GM18858 (cell line): Measurements from ENCODE around the gene TXNL4A.
"Not testable (repeated sequence)": the region's sequence is repeated elsewhere in the genome, so short reads cannot be mapped to it uniquely, and the experiment has no call there.

Source experiments
- ATAC-seq: cut with Tn5 transposase; IDR thresholded peaks from one replicate; pipeline ENCODE4 v1.9.1; 2021; ENCODE audit not compliant: unreplicated experiment

The TXNL4A gene

DNA sequence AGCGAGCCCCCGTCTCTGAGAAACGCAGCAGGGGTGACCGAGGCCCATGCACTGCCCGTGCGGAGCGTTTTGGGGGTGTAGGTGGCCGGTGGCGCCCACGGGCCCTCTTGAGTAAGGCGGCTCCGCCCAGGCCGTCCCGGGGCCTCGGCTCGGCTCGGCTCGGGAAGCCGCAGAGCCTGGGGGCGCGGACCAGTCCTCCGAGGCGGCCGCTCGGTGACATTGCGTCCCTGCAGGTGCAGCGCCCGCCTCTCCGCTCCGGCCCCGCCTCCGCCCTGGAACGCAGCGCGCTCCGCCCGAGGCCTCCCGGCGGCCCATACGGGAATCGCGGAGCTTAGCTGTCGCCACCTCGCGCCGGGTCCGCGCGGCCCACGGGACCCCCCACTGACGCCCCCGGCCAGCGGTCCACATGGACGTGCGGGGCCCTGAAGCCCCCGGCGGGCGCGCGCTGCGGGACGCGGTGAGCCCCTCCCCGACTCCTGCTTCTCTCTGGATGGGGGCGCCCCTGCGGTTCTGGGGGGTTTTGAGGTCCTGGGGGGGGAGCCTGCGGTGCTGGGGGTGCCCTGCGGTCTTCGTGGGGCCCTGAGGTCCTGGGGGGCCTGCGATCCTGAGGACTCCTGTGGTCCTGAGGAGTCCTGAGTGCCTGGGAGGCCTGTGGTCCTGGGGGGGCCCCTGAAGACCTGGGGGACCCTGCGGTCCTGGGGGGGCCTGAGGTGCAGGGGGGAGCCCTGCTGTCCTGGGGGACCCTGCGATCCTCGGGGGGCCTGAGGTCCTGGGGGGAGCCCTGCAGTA is 23.8 kb downstream of the TXNL4A start, which contains the start of gene HSBP1L1:
HSBP1L1 (plus strand) TSS at position 314 of the 789 bp plus-strand sequence; CDS start at position 407, 93 bp downstream.
- ATAC-seq = peak; percentile 67

DNA sequence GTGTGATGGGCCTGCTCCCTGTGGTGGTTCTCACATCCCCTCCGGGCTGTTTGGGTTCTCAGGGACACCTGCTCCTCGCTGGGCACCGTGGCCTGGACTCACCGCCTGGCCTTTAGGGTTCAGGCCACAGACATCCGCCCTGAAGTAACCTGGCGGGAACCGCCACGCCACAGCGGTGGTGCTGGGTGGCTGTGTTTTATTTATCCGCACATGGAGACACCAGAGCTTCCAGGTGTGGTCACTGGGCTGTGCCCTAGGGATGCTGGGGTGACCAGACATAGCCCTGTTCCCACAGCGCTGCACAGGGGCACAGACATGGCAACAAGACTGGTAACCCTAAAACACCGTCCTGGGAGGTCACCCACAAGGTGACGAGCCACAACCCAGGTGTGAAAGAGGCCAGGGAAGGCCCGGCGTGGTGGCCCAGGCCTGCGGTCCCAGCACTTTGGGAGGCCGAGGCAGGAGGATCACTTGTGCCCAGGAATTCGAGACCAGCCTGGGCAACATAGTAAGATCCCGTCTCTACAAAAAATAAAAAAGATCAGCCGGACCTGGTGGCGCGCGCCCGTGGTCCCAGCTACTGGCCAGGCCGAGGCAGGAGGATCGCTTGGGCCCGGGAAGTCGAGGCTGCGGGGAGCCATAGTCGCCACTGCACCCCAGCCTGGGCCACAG is 24.6 kb downstream of the TXNL4A start:
- ATAC-seq = no peak

DNA sequence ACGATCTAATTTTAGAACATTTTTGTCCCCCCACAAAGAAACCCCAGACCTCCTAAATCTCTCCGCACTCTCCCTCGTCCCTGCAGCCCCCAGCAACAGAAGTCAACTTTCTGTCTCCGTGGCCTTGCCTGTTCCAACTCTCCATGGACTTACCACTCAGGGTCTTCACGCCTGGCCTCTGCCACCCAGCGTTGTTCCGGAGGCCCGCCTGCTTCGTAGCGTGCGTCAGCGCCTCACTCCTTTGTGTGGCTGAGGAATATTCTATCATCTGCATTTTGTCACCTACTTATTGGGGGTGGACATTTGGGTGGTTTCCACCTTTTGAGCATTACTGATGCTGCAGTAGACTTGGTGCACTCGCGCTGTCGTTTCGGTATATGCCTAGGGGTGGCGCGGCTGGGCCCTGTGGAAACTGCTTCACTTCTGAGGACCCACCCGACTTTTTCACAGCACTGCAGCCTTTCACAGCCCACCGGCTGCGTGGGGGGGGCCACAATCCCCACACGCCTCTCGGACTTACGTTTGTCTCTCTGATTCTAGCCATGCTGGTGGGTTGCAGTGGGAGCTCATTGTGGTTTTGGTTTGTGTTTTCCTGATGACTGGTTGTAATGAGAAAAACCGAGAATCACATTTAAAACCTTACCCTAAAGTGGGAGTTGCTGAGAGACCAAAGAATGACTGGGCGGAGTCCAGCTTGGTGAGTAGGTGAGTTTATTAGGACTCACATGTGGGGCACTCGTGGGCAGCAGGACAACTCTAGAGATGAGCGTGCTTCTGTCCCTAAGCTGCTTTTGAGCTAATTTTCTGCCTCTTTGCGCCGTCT is 25.3 kb downstream of the TXNL4A start:
- peak; percentile 65 for ATAC-seq

GRCh38 chr18:79962311-79962710 is 26.1 kb downstream of the TXNL4A start:
- no peak for ATAC-seq

DNA sequence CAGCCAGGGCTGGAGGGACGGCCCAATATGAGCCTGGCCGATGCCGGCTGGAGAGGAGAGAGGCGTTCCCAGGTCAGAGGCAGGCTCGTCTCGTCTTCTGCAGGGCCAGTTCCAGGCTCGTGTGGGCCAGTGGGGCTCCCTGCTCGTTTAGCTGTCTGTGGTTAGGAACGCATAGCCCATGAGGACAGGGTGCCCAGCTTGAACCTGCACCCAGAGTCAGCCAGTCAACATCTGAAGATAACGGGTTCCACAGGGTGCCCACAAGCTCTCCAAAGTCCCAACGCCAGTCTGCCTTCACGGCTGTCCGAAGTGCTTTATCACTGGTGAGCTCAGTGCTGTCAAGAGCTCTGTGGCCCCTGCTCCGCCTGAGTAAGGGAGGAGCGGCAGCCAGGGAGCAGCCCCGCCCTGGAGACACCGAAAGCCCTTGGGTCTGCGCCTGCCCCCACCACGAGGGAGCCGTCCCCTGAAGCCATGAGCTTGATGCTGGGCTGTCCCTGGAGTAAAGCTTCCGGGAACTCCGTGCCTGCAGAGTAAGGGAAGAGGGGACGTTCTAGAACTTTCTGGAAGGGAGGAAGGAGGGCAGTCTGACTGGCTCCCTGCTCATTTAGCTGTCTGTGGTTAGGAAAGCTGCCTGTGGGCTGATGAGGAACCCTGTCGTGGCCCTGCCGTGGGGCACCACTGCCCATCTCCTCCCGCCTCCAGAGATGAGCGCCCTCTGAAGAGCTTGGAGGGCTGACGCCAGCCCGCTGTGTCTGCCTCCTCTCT is 26.7 kb downstream of the TXNL4A start:
- no peak for ATAC-seq

- ATAC-seq = no peak
These were observed 27.3 kb downstream of the TXNL4A start for GRCh38 chr18:79960921-79961526.

- not testable (repeated sequence) for ATAC-seq
These were observed 28.1 kb downstream of the TXNL4A start for GRCh38 chr18:79960161-79960801.

- ATAC-seq = no peak
These were observed 29.4 kb downstream of the TXNL4A start for GRCh38 chr18:79958981-79959380.

DNA sequence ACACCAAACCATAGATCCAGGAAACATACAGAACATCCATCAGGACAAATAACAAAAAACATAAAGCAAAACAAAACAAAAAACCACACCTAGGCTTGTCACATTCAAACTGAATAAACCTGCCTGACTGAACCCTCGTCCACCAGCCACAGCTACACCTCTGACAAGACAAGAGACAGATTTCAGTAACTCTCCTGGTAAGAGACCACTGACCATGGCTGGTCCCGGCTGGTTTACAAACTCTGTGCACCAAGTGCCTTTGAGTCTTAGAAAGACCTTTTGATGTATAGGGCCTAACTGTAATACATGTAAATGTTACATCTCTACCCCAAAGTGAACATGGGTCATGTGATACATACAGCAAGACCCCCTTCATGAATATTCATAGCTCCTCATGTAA is 32.1 kb downstream of the TXNL4A start:
- no peak for ATAC-seq

- no peak for ATAC-seq
These were observed 32.9 kb downstream of the TXNL4A start for GRCh38 chr18:79955302-79956075.

DNA sequence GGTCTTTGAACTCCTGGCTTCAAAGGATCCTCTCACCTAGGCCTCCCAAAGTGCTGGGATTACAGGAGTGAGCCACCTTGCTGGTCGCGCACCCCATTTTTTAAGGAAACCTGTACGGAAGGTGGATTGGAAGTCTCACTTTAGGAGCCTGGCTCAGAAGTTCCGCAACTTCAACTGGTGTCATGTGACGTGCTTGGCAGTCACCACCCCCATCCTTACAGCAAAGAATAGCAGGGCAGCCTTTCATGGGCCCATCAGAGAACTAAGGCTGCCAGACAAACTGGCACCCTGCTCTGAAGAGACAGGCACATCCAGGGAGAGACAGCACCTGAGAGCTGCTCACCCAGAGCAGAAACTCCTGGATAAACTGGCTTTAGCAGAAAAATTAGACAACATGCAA is 33.6 kb downstream of the TXNL4A start:
- ATAC-seq = no peak

- no peak for ATAC-seq
These were observed 34.3 kb downstream of the TXNL4A start for GRCh38 chr18:79953971-79954651.

- ATAC-seq = no peak
These were observed 35.3 kb downstream of the TXNL4A start for GRCh38 chr18:79952996-79953559.

DNA sequence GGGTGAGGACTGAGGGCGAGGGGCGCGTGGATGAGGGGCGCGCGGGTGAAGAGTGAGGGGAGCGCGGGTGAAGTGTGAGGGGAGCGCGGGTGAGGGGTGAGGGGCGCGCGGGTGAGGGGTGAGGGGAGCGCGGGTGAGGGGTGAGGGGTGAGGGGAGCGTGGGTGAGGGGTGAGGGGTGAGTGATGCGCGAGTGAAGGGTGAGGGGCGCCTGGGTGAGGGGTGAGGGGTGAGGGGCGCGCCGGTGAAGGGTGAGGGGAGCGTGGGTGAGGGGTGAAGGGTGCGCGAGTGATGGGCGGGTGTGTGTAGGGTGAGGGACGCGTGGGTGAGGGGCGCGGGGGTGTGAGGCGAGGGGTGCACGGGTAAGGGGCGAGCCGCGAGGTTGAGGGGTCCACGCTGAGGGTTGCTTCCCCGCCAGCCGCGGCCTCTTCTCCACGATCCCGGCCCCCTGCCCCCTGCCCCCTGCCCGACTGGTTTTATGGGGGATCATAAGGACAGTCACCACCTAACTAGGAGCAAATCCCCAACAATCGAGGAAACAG is 35.8 kb downstream of the TXNL4A start:
- no peak for ATAC-seq

- peak; percentile 43 for ATAC-seq
These were observed 36.6 kb downstream of the TXNL4A start, which contains the start of gene SLC66A2 for GRCh38 chr18:79951545-79952455. Gene SLC66A2, minus strand, starts transcription at chr18:79951653. Its CDS starts 727 bp downstream, at chr18:79950926.

DNA sequence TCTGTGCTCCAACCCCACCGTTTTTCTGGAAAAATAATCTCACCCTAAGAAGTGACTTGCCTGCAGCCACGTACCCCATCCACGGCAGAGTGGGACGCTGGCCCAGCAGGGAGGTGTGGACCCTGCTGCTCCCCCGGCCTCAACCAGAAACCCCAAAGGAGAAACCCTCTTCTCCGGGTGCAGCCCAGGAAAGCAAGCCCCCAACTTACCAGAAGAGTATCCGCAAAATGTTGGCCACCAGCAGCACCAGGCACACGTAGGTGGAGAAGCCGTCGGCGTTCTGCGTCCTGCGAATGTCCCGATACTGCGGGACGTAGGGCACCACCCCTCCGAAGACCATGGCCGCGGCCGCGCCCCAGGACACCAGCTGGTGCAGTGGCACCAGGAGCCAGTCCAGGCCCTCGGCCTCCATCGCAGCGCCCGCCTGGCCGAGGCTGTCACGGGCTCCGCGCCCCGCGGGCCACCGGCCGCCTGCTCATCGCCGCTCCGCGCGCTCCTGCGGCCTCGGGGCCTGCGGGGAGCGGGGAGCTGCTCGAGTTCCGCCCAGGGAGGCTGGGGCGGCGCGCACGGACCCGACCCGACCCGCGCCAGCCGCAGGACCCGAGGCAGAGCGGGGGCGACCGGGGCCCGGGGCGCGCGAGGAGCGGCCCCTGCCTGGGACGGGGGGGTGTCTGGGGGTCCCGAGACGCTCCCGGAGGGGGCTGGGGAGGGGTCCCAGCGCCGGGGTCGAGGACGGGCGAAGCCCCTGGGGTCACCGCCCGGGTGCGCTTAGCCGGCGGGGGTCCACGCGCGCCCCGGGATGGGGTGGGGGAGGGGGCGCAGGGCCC is 37.6 kb downstream of the TXNL4A start:
- no peak for ATAC-seq
